ENCODE data around the gene LCN9.

GRCh38 chr9:135687216-135687615 is 24.1 kb downstream of the LCN9 start:
- TF ChIP-seq POLR2A (IDR thresholded peaks at IDR 0.05; ENCODE audit: low read length) (no peak), GATA1 (IDR thresholded peaks at IDR 0.05; ENCODE audit: low read depth, low read length) (no peak)
